Endothelial cell of umbilical vein (primary cell): Measurements from ENCODE around the gene AK8.

Source experiments
- EZH2 ChIP-seq: IDR thresholded peaks from 2 replicates; pipeline ENCODE4 v1.6.1; 2012; ENCODE audit warnings: borderline replicate concordance, low read depth, mild to moderate bottlenecking, moderate library complexity, low read length, inconsistent platforms; ENCODE audit not compliant: severe bottlenecking
- GATA2 ChIP-seq: IDR thresholded peaks from 2 replicates; pipeline ENCODE4 v1.7.0; 2011; ENCODE audit warnings: low read depth, mild to moderate bottlenecking, moderate library complexity, mixed read lengths, low read length; ENCODE audit not compliant: insufficient read length, insufficient read depth
- POLR2AphosphoS5 ChIP-seq: IDR thresholded peaks from 2 replicates; pipeline ENCODE4 v1.6.1; 2012; ENCODE audit warnings: low read depth, mild to moderate bottlenecking, control low read depth, low read length, moderate library complexity; ENCODE audit not compliant: insufficient read depth

DNA sequence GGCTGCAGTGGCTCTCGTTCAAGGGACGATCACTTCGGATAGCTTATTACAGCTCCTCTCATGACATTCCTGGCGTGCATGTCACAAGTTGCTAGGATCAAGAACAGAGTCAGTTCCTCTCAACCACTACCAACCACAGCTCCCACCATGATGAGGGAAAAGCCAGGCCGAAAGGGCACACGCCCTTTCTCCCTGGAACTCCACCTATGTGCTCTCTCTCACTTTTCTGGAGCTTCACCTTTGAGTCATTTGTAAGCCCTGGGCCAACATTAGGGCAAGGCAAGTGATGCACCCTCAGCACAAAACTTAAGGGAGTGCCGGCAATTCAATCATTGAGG is 2.2 kb upstream of the AK8 start:
- no peak for TF ChIP-seq GATA2
- no peak for TF ChIP-seq POLR2AphosphoS5
- no peak for TF ChIP-seq EZH2
